Activated naive CD4-positive, alpha-beta T cell treated with anti-CD3 and anti-CD28 coated beads, Interleukin-2, amount 50 U/mL, for 72 hours (primary cell): ENCODE data around the gene SLC16A9. TPM values are rescaled to one million over a fixed set of nuclear protein-coding genes. Genes with fewer than 3 reads are reported as not detected.
A peak's percentile ranks its signal among the peaks of the same experiment; 100 is the strongest.
"Not testable (repeated sequence)": the region's sequence is repeated elsewhere in the genome, so short reads cannot be mapped to it uniquely, and the experiment has no call there.

Experiments used
- ATAC-seq, 2 donors: fragments of 150-1000 bp; cut with Tn5 transposase; 2 replicates each; pipeline ENCODE4 v1.10.0; 2021; ENCODE audit warnings: mild to moderate bottlenecking in 2 of 2, moderate library complexity in 2 of 2
- DNase-seq, 2 donors: peaks; one replicate each; pipeline ENCODE4 v3.0.0; 2021 to 2022; ENCODE audit warnings: low spot score in 2 of 2
- H3K27ac Mint-ChIP-seq, 2 donors: one replicate each; pipeline ENCODE4 v1.8.0; 2022; ENCODE audit warnings: mild to moderate bottlenecking in 2 of 2, mixed read lengths in 2 of 2
- H3K36me3 Mint-ChIP-seq, 2 donors: one replicate each; pipeline ENCODE4 v1.8.0; 2022; ENCODE audit warnings: mixed read lengths in 2 of 2
- H3K9me3 Mint-ChIP-seq, 2 donors: one replicate each; pipeline ENCODE4 v1.8.0; 2022; ENCODE audit warnings: mixed read lengths in 2 of 2
- total RNA-seq, 2 donors: library from RNA; stranded (reverse); gene quantifications; one replicate each; pipeline ENCODE4 v1.2.3, GENCODE V29; 2022

Gene SLC16A9
- total RNA-seq, 2 donors from 2014 or later = 0.07 to 1.0 TPM

- Mint-ChIP-seq H3K9me3 (peaks cover 7 to 10% of the 10 kb centered on the region in 2 donors), H3K27ac (no peak overlapping the region), H3K36me3 (peaks cover 10 to 11% of the 10 kb centered on the region in 2 donors)
- ATAC-seq (no peak), DNase-seq (no peak)
Observed at GRCh38 chr10:59655309-59655708, 54.3 kb downstream of the SLC16A9 start.

GRCh38 chr10:59654007-59654406 is 55.6 kb downstream of the SLC16A9 start:
- DNase-seq = no peak
- Mint-ChIP-seq H3K9me3 (no peaks in the 10 kb centered on the region), H3K27ac (no peak overlapping the region), H3K36me3 (no peaks in the 10 kb centered on the region)
- no peak for ATAC-seq

GRCh38 chr10:59651902-59652301 is 57.7 kb downstream of the SLC16A9 start:
- no peak overlapping the region for H3K27ac Mint-ChIP-seq
- peaks cover 0 to 4% of the 10 kb centered on the region in 2 donors for H3K9me3 Mint-ChIP-seq
- ATAC-seq = no peak
- H3K36me3 Mint-ChIP-seq = no peaks in the 10 kb centered on the region
- no peak for DNase-seq

- Mint-ChIP-seq H3K27ac (no peak overlapping the region), H3K9me3 (peaks cover 4 to 16% of the 10 kb centered on the region in 2 donors), H3K36me3 (peaks cover 0 to 8% of the 10 kb centered on the region in 2 donors)
- no peak for DNase-seq
- no peak for ATAC-seq
Observed at GRCh38 chr10:59649606-59650346, 59.9 kb downstream of the SLC16A9 start.

GRCh38 chr10:59648711-59649201 is 60.9 kb downstream of the SLC16A9 start:
- H3K9me3 Mint-ChIP-seq = peaks cover 4 to 17% of the 10 kb centered on the region in 2 donors
- DNase-seq = no peak
- H3K27ac Mint-ChIP-seq = no peak overlapping the region
- H3K36me3 Mint-ChIP-seq = peaks cover 0 to 8% of the 10 kb centered on the region in 2 donors
- ATAC-seq = no peak

GRCh38 chr10:59644841-59645240 is 64.8 kb downstream of the SLC16A9 start:
- DNase-seq (no peak), ATAC-seq (no peak)
- Mint-ChIP-seq H3K36me3 (peaks cover 0 to 8% of the 10 kb centered on the region in 2 donors), H3K27ac (no peak overlapping the region), H3K9me3 (peaks cover 4 to 17% of the 10 kb centered on the region in 2 donors)

- ATAC-seq, H3K27ac Mint-ChIP-seq, DNase-seq, H3K36me3 Mint-ChIP-seq: not testable (repeated sequence)
- H3K9me3 Mint-ChIP-seq = peaks cover 4 to 13% of the 10 kb centered on the region in 2 donors
Observed at GRCh38 chr10:59641688-59642087, 68.0 kb downstream of the SLC16A9 start.

- DNase-seq (no peak), ATAC-seq (no peak)
- Mint-ChIP-seq H3K36me3 (no peaks in the 10 kb centered on the region), H3K9me3 (no peaks in the 10 kb centered on the region), H3K27ac (no peak overlapping the region)
Observed at GRCh38 chr10:59635502-59636290, 74.0 kb downstream of the SLC16A9 start.

- H3K9me3 Mint-ChIP-seq = no peaks in the 10 kb centered on the region
- no peak for ATAC-seq
- no peak for DNase-seq
- no peak overlapping the region for H3K27ac Mint-ChIP-seq
- no peaks in the 10 kb centered on the region for H3K36me3 Mint-ChIP-seq
Observed at GRCh38 chr10:59634102-59634501, 75.5 kb downstream of the SLC16A9 start.

GRCh38 chr10:59633063-59633462 is 76.6 kb downstream of the SLC16A9 start:
- Mint-ChIP-seq H3K27ac (no peak overlapping the region), H3K9me3 (no peaks in the 10 kb centered on the region), H3K36me3 (no peaks in the 10 kb centered on the region)
- ATAC-seq (no peak), DNase-seq (no peak)

- Mint-ChIP-seq H3K9me3 (no peaks in the 10 kb centered on the region), H3K27ac (no peak overlapping the region), H3K36me3 (no peaks in the 10 kb centered on the region)
- ATAC-seq (no peak), DNase-seq (no peak)
Observed at GRCh38 chr10:59631882-59632807, 77.5 kb downstream of the SLC16A9 start.

- no peaks in the 10 kb centered on the region for H3K9me3 Mint-ChIP-seq
- no peak for ATAC-seq
- H3K27ac Mint-ChIP-seq = no peak overlapping the region
- H3K36me3 Mint-ChIP-seq = no peaks in the 10 kb centered on the region
- DNase-seq = no peak
Observed at GRCh38 chr10:59631237-59631636, 78.4 kb downstream of the SLC16A9 start.

GRCh38 chr10:59628965-59629364 is 80.7 kb downstream of the SLC16A9 start:
- ATAC-seq (no peak), DNase-seq (no peak)
- H3K27ac Mint-ChIP-seq = no peak overlapping the region
- H3K9me3 Mint-ChIP-seq = no peaks in the 10 kb centered on the region
- no peaks in the 10 kb centered on the region for H3K36me3 Mint-ChIP-seq

- ATAC-seq (no peak), DNase-seq (no peak)
- Mint-ChIP-seq H3K36me3 (no peaks in the 10 kb centered on the region), H3K9me3 (no peaks in the 10 kb centered on the region), H3K27ac (no peak overlapping the region)
Observed at GRCh38 chr10:59628456-59628855, 81.2 kb downstream of the SLC16A9 start.

GRCh38 chr10:59627366-59628018 is 82.2 kb downstream of the SLC16A9 start:
- Mint-ChIP-seq H3K27ac (peak overlapping the region in 1 of 2 donors; percentile 68), H3K9me3 (no peaks in the 10 kb centered on the region), H3K36me3 (no peaks in the 10 kb centered on the region)
- DNase-seq (no peak), ATAC-seq (no peak)

GRCh38 chr10:59626523-59626869 is 83.2 kb downstream of the SLC16A9 start:
- ATAC-seq (no peak), DNase-seq (no peak)

More at GRCh38 chr10:59626523-59626869, 83.2 kb downstream of the SLC16A9 start:
- no peaks in the 10 kb centered on the region for H3K36me3 Mint-ChIP-seq
- H3K9me3 Mint-ChIP-seq = no peaks in the 10 kb centered on the region
- no peak overlapping the region for H3K27ac Mint-ChIP-seq
